ENCODE measurements around the gene NUDT2. TPM values are rescaled to one million over a fixed set of nuclear protein-coding genes. Genes with fewer than 3 reads are reported as not detected.
"Not testable (repeated sequence)": the region's sequence is repeated elsewhere in the genome, so short reads cannot be mapped to it uniquely, and the experiment has no call there.

The NUDT2 gene
- 14.5 and 27.4 TPM in 2 replicates for total RNA-seq

DNA sequence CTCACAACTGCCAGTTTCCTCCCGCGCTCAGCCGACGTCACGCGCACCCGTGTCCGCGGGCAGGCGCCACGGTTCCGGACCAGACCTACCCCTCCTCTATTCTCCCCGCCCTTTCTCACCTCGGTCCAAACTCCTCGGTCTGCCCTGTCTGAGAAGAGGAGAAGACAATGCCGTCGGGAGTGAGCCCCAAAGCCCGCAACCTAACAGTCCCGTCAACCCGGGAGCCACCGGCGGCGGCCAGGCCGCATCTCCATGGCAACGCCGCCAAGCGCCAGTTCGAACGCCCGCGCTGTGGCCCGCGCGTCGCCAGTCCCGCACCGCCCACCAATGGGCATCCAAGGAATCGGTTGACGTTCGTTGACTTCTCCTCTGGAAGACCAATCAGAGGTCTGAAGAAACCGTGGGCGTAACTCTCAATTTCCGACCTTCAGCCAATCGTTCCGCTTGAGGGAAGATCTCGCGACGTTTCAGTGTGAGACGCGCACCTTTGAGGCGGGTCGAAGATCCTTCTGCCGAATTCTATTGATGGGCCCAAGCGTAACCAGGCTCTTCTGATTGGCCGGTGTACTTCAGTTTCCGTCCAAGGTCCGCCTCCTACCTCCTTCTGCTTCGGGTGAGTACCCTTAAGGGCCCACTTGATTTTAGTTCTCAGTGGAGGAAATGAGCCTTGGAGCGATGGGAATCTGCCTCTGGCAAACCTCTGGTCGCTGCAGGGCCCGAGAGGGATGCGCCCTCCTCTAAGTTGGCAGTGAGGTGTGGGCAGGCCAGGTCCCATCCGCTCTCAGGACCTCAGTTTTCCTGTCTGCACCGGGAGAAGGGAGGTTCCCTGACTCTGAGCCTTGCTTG lies at the start of gene NUDT2, which contains the start of gene KIF24:
Gene NUDT2 (plus strand): TSS at position 583 of the 846 bp plus-strand sequence. CDS start 9,471 bp downstream, outside the sequence.
Gene KIF24 (minus strand): TSS at position 282 of the 846 bp plus-strand sequence. CDS start 17,922 bp downstream, outside the sequence.
- DNase-seq (ENCODE audit: low read depth): peak; percentile 100

DNA sequence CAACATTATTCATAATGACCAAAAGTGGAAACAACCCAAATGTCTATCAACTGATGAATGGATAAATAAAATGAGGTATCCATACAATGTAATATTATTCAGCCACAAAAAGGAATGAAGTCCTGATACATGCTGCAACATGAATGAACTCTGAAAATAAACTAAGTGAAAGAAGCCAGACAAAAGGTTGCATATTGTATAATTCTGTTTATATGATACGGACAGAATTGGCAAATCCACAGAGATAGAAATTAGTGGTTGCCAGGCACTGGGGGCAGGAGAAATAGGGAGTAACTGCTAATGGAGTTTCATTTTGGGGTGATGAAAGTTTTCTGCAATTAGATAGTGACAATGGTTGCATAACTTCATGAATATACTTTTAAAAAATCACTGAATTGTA lies 47.3 kb upstream of the NUDT2 start:
- no peak for DNase-seq (ENCODE audit: low read depth)

DNA sequence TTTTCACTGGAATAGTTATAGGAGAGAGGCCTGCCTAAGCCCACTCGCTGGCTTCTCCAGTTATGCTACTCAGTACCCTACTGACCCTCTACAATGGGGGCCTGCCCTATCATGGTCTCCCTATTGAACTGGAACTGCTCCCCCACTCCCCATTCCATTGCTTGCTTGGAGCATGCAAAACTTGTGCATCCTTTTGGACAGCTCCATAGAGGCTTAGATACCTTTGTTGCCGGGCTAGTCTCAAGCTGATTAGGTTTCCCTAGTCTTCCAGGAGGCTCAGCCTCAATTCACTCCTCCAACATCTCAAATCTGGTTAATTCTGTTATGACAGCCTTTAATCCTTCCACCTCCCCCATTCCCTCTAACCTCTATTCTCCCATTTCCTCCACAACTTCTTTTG lies 40.2 kb upstream of the NUDT2 start:
- no peak for DNase-seq (ENCODE audit: low read depth)

DNA sequence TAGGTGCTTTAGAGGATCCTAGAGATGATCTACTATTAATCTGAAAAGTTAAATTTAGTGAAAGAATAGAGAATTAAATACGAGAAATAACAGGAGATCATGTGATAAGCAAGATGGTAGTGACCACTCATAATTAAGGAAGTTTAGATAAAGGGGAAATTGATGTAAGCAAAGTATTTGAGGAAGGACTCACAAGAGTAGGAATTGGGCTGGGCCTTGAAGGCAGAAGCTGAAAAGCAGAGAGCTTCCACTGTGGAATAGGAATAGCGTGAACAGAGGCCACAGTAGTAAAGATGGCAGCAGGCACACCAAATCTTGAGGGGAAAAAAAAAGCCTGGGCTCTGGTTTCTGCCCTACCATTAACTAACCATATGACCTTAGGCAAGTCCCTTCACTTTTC lies 38.3 kb upstream of the NUDT2 start:
- no peak for DNase-seq (ENCODE audit: low read depth)

DNA sequence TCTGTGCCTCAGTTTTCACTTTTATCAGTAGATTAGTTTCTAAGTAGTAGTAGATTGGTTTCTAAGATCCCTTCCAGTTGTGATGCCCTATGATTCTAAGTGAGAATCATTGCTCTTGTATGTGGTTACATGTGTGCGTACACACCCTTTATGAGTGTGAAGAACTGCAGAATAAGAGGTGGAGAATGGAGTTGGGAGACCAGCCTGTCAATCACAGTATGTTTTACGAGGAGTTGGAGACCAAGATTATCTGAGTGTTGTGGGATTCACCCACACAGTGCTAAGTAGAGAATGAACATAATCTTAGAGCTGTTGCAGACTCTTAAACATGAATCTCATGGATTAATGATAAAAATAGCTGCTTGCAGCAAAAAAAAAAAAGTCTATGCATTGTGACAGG lies 37.9 kb upstream of the NUDT2 start:
- no peak for DNase-seq (ENCODE audit: low read depth)

DNA sequence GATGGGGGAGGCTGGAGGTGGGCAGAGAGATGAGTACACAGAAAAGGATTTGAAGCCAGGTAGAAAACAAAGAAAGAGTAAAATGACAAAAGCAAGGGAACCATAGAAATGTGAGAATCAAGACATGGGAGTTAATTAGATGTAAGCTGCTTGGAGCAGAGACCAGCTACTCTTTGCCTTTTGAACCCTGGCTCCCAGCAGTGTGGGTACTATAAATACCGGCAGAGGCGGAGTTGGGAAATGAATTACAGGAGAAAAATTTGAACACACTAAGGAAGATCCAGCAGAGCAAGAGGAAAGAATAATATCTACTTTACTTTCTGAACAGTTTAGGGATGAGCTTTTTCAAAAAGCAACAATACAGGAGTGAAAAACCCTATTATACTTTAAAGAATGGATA lies 36.8 kb upstream of the NUDT2 start:
- no peak for DNase-seq (ENCODE audit: low read depth)

DNA sequence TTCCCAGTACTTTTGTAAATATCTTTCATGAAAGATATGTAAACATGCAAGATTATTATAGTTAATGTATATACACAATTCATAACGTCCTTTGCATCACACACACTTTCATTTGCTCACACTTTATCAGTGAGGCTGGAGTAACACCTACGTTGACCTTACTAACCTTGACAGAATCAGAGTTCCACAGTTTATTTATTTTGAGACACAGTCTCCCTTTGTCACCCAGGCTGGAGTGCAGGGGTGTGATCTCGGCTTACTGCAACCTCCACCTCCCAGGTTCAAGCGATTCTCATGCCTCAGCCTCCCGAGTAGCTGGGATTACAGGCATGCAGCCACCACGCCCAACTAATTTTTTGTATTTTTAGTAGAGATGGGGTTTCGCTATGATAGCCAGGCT lies 28.3 kb upstream of the NUDT2 start:
- not testable (repeated sequence) for DNase-seq (ENCODE audit: low read depth)

DNA sequence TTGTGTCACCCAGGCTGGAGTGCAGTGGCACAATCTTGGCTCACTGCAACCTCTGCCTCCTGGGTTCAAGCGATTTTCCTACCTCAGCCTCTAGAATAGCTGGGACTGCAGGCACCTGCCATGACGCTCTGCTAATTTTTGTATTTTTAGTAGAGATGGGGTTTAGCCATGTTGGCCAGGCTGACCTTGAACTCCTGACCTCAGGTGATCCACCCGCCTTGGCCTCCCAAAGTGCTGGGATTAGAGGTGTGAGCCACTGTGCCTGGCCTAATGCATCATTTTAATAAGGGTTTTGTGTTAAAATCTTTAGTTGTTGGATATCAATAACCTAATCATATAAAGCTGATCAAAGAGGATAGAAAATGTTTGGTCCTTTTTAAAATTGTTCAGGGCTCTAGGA lies 21.1 kb upstream of the NUDT2 start:
- DNase-seq (ENCODE audit: low read depth): not testable (repeated sequence)

DNA sequence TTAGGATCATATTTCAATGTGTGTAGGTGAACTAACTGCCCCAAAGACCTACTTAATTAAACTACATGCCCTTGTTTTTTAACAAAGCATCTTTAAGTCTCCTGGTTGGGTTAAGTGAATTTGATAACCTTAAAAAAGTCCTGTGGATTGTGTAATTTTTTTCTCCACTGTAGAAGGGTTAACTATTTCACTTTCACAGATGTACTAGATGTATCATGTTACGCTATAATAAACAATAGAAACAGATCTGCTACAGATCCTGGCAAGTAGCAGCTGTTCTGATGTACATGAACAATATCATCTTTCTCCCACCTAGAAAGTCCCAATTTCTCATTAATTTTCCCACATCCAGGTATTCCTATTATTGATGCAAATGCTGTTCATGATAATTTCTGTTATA lies 19.2 kb upstream of the NUDT2 start:
- DNase-seq (ENCODE audit: low read depth): no peak

DNA sequence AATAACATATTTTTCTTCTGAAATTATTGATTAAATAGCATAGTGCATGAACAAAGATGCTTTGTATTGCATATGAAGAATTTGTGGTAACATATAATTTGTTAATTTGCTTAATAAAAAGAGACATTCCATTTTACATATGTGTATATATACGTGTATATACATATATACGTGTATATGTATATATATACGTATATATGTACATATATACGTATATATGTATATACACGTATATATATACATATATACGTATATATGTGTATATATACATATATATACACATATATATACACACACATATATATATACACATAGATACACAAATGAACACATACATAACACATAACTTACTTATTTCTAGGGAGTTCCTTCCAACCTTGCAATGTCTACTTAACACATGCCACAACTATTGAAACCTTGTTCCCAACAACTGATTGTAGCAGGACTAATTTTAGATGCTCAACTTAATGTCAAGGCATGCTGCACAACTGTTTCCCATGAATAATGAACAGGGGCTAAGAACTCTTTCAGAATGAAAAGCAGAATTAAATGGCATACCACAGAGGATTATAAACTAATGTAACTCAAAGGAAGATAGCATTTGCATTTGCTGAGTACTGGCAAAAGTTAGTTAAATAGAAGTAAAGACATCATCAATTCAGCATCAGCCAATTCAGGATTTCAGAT lies 17.7 kb upstream of the NUDT2 start:
- DNase-seq (ENCODE audit: low read depth): no peak

DNA sequence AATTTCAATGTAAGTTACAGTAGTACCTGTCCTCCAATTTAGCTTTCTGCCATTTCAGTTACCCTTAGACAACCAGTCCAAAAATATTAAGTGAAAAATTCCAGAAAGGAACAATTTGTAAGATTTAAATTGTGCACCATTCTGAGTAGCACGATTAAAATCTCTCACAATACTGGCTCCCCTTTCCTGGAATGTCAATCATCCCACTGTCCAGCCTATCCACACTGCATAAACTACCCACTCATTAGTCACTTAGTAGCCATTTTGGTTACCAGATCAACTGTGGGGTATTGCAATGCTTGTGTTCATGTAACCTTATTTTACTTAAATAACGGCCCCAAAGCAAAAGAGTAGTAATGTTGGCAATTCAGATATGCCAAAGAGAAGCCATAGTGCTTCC lies 11.9 kb upstream of the NUDT2 start:
- no peak for DNase-seq (ENCODE audit: low read depth)

DNA sequence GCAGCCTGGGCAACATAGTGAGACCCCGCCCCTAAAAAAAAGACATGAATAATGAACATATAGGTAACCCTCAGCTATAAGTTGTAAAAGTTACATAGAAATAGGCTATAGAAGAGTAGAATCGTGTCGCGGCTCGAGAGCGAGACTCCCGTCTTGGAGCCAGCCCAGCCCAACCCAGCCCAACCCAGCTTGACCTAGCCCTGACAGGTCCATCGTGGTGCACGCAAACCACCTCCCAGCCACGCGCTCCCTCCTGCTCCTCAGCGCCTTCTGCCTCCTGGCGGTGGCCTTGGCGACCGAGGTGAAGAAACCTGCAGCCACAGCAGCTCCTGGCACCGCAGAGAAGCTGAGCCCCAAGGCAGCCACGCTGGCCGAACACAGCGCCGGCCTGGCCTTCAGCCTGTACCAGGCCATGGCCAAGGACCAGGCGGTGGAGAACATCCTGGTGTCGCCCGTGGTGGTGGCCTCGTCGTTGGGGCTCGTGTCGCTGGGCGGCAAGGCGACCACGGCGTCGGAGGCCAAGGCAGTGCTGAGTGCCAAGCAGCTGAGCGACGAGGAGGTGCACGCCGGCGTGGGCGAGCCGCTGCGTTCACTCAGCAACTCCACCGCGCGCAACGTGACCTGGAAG lies 11.1 kb upstream of the NUDT2 start:
- no peak for DNase-seq (ENCODE audit: low read depth)

DNA sequence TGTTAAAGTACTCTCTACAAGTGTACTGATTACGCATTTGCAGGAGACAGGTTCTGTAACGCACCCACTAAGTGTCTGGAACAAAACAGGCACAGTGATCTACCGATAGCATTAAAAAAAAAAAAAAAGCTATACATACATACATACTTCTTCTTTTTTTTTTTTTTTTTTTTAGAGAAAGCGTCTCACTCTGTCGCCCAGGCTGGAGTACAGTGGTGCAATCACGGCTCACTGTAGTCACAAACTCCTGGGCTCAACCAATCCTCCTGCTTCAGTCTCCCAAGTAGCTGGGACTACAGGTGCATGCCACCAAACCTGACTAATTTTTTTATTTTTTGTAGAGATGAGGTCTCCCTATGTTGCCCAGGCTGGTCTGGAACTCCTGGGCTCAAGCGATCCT lies 7.9 kb upstream of the NUDT2 start:
- no peak for DNase-seq (ENCODE audit: low read depth)

DNA sequence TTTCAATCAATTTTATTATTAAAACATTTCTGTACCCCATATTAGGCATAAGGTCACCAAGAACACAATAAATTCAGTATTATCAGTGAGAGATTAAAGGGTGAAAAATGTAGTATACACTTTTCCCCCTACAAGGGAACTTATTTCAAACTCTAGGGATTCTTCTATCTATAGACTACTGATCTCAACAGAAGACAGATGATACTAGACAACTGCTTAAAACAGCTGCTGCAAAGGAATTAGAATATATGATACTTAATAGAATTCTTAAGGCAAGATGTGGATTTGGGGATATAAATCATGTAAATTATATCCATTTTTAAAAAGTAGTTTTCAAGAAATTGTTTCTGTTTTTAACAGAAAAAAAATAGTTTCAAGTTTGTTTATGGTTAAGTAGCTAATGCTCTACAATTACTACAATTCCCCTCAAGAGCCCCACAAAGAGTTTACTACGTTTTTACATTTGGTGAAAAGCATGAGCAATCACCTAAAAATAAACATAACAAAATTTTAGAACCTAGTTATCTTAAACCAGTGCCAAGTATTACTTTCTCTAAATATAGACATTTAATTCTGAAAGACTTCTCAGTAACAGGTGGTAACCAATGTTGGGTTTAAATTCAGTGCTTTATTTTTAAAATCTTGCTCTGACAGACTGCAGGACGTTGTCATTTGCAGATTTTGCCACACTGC lies 6.3 kb upstream of the NUDT2 start:
- DNase-seq (ENCODE audit: low read depth): no peak

DNA sequence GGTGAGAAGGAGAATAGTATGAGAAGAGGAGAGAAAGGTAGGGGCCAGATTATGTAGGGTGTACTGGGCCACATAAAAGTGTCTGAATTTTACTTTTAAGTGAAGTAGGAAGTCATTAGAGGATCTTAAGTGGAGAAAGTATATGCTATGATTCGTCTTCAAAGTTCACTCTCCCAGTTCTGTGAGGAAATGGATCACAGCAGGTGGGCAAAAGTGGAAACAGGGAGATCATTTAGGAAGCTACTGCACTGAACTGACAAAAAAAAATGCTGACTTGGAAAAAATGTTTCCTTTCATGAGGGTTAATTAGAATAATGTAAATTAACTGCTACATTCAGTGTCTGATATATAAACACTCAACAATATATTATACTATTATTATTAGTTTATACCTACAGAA lies 2.7 kb upstream of the NUDT2 start:
- no peak for DNase-seq (ENCODE audit: low read depth)

DNA sequence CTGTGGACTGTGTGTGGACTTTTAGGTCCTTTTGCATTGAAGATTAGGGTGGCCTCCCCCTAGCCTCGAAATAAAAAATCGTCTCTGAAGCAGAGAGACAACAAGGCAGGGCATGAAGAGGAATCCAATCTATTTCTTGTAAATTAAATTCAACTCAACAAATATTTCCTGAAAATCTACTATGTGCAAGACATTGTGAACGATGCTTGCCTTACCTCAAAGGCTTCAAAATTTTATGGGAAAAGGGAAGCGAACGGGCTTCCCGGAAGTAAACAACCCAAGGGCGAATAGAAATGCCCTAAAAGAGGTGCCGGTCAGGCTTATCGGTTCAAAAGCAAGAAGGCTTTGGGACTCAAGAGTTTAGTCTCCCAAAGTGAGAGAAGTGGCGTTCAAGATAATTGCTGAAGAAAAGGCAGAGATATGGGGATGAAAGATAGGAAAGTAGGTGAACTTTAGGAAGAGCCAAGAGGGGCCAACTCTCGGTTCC lies 826 bp upstream of the NUDT2 start:
- DNase-seq (ENCODE audit: low read depth): peak; percentile 44

DNA sequence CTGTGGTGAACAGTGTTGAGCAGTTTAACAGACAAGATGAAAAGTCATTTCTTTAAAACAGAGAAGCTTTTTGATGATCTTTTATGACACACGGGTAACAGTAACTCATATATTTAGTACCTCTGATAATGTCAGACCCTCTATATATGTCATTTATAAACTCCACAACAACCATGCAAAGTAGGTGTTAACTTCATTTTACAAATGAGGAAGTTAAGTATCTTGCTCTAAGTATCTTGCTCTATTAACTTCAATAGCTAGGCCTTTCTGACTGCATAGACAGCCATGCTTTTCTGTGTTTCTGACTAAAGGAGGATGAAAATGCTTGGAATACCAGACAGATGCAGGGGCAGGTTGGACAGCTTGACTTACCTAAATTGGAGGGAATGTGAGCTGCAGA lies 1.8 kb downstream of the NUDT2 start:
- no peak for DNase-seq (ENCODE audit: low read depth)

DNA sequence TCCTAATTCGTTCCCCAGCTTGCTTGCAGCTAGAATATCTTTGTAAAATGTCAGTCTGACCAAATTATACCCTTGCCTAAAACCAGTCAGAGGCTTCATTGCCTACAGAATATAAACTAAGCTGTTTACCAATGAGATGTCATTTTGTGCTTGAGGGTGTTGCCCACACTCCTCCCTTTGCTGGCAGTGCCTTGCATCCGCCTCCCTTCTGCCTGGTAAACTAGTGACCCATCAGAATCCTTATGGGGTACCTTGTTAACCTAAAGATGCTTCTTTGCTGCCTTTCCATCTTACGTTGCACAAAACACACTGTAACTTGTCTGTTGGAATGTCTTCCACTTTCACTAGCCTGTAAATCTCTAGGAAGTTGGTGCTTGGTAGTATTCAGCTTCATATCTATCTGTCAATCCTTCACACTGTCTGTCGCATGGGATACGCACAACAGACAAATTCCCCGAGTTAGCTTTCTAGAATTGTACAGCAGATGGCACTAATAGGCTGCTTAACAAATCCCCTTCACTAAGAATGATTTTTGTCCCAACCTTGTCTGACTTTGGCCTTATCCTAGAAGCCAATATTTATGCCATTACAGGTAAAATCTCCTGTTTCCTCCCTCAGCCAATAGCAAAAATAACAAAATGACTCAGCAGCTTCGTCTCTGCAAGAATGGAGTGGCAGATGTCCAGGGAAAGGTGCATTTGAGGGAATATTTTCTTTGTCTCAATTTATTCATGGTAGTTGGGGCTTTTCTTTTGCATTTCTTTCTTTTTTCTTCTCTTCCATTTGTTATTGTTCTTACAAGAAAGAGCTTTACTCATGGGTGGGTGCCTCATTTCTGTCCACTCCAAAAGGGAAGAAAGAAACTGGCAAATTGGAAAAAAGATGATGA lies 3.0 kb downstream of the NUDT2 start:
- peak; percentile 71 for DNase-seq (ENCODE audit: low read depth)

DNA sequence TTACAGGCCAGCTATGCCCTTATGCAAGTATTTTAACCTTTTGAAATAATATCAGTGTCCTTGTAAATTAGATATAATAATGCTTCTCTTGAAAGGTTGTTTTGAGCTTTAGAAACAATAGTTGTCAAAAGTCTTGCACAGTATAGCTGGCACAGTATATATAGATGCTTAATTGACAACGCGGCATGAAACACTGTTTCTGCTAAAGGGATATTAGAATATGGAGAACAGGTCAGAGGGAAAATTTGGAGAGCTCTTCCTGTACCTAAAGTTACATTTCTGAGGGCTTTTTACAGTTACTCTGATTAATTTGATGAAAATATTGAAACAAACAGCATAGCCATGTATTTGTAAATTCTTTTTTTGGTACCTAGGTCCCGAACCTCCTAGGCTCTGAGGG lies 4.5 kb downstream of the NUDT2 start:
- no peak for DNase-seq (ENCODE audit: low read depth)

DNA sequence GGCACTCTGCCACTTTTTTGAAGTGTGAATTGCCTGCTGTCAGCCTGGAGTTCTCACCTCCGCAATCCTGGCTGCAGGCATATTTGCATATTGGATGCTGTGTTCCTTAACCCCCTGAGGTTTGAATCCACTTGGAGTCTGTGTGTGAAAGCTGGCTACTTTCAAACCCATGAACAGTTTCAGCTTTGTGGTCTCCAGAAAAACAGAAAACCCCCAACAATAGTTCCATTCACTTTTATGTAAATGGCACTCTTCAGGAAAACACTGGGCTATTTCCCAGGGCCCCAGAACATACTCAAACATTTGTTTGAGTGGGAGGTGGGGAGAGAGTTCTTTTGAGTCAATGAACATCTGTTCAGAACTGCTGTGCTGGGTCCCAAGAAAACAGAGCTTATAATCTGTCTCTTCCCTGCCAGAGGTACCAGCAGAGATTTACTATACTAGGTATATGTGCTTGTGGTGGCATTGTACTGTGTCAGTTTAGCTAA lies 5.0 kb downstream of the NUDT2 start:
- no peak for DNase-seq (ENCODE audit: low read depth)

DNA sequence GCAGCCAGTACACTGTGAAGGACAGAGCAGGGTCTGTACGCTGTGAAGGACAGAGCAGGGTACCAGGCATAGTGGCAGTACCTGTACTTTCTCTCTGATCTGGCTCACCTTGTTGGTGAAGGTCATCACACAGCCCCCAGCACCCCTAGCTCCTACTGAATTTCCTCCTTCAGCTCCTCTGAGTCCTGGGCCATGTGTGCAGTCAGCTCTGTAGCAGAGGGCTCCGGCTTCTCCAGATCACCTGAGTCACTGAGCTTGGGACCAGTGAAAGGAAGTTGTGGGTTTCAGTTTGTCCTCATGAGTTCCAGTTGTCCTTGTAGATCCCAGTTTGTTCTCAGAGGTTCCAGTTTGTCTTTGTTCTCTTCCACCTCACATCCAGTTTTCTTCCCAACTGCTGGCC lies 5.5 kb downstream of the NUDT2 start:
- no peak for DNase-seq (ENCODE audit: low read depth)
